ENCODE measurements around the gene ACSS1.

- TF ChIP-seq GABPA (IDR thresholded peaks at IDR 0.05; ENCODE audit: low read depth), result no peak
- TF ChIP-seq CTCF (IDR thresholded peaks at IDR 0.05; ENCODE audit: insufficient read depth, low read length), result no peak
- no peak for TF ChIP-seq POLR2AphosphoS5 (IDR thresholded peaks at IDR 0.05; ENCODE audit: low read depth)
- no peak for TF ChIP-seq REST (IDR thresholded peaks at IDR 0.05; ENCODE audit: insufficient replicate concordance, low read depth)
These were observed 10.2 kb downstream of the ACSS1 start for GRCh38 chr20:25047766-25048165.
